SK-N-MC (cell line): ENCODE data around the gene WDFY4.

Experiments used
- DNase-seq: peaks from one replicate; pipeline ENCODE4 v3.0.0-alpha.2; 2011; ENCODE audit warnings: low read depth, low spot score
- H3K27ac ChIP-seq: fragments of 200-600 bp; sonication (generic); 2 replicates; pipeline ENCODE4 v1.5.1; 2016; ENCODE audit warnings: mixed run types
- H3K36me3 ChIP-seq: fragments of 200-600 bp; sonication (generic); 2 replicates; pipeline ENCODE4 v1.6.1; 2017; ENCODE audit warnings: antibody characterized with exemption, low read length, mixed read lengths; ENCODE audit not compliant: insufficient read depth
- H3K4me3 ChIP-seq: fragments of 200-600 bp; sonication (generic); 2 replicates; pipeline ENCODE4 v1.5.1; 2016
- H3K9ac ChIP-seq: fragments of 200-600 bp; sonication (generic); 2 replicates; pipeline ENCODE4 v1.8.0; 2017; ENCODE audit warnings: mixed run types, mixed read lengths; ENCODE audit not compliant: insufficient read length
- H3K9me3 ChIP-seq: fragments of 200-600 bp; sonication (generic); 2 replicates; pipeline ENCODE4 v1.6.1; 2017; ENCODE audit warnings: low read depth, mild to moderate bottlenecking, antibody characterized with exemption, low read length, moderate library complexity, mixed read lengths
- EZH2 ChIP-seq: fragments of 200-600 bp; sonication (generic); IDR thresholded peaks from one replicate; pipeline ENCODE4 v1.6.1; 2017; ENCODE audit warnings: antibody characterized with exemption
- FOXP2 ChIP-seq: optimal IDR thresholded peaks from 2 replicates; pipeline ENCODE3; 2011; ENCODE audit warnings: mild to moderate bottlenecking, moderate library complexity; ENCODE audit not compliant: insufficient read depth; ENCODE audit errors: extremely low read length, control extremely low read depth
- POLR2AphosphoS5 ChIP-seq: IDR thresholded peaks from 2 replicates; pipeline ENCODE4 v1.6.1; 2012; ENCODE audit warnings: mild to moderate bottlenecking, low read depth, low read length, borderline replicate concordance

The WDFY4 gene

GRCh38 chr10:48700493-48700892, 15.8 kb downstream of the WDFY4 start:
- Histone ChIP-seq H3K27ac (no peak overlapping the region), H3K4me3 (no peak overlapping the region), H3K9ac (no peak overlapping the region), H3K36me3 (no peaks in the 10 kb centered on the region), H3K9me3 (no peaks in the 10 kb centered on the region)
- DNase-seq: no peak
- TF ChIP-seq POLR2AphosphoS5: no peak
- no peak for TF ChIP-seq EZH2
- no peak for TF ChIP-seq FOXP2

- no peak for TF ChIP-seq FOXP2
- no peak for TF ChIP-seq EZH2
- no peak for TF ChIP-seq POLR2AphosphoS5
- Histone ChIP-seq H3K36me3 (no peaks in the 10 kb centered on the region), H3K27ac (no peak overlapping the region), H3K9me3 (no peaks in the 10 kb centered on the region), H3K4me3 (no peak overlapping the region), H3K9ac (no peak overlapping the region)
- DNase-seq: no peak
Measured at GRCh38 chr10:48701139-48701901, 16.6 kb downstream of the WDFY4 start.

GRCh38 chr10:48701941-48702340, 17.3 kb downstream of the WDFY4 start:
- no peak overlapping the region for H3K4me3 ChIP-seq
- no peak overlapping the region for H3K9ac ChIP-seq
- no peaks in the 10 kb centered on the region for H3K9me3 ChIP-seq
- TF ChIP-seq EZH2 (no peak), POLR2AphosphoS5 (no peak), FOXP2 (no peak)
- no peak overlapping the region for H3K27ac ChIP-seq
- no peaks in the 10 kb centered on the region for H3K36me3 ChIP-seq
- no peak for DNase-seq

- Histone ChIP-seq H3K4me3 (no peak overlapping the region), H3K36me3 (no peaks in the 10 kb centered on the region), H3K27ac (no peak overlapping the region), H3K9ac (no peak overlapping the region), H3K9me3 (no peaks in the 10 kb centered on the region)
- DNase-seq: no peak
- TF ChIP-seq POLR2AphosphoS5: no peak
- TF ChIP-seq FOXP2: no peak
- no peak for TF ChIP-seq EZH2
Measured at GRCh38 chr10:48703531-48704122, 19.0 kb downstream of the WDFY4 start.

GRCh38 chr10:48704156-48704555, 19.5 kb downstream of the WDFY4 start:
- Histone ChIP-seq H3K27ac (no peak overlapping the region), H3K36me3 (no peaks in the 10 kb centered on the region), H3K4me3 (no peak overlapping the region), H3K9ac (no peak overlapping the region), H3K9me3 (no peaks in the 10 kb centered on the region)
- no peak for DNase-seq
- TF ChIP-seq EZH2 (no peak), POLR2AphosphoS5 (no peak), FOXP2 (no peak)

GRCh38 chr10:48705401-48705938, 20.8 kb downstream of the WDFY4 start:
- H3K36me3 ChIP-seq: no peaks in the 10 kb centered on the region

GRCh38 chr10:48707472-48707871, 22.8 kb downstream of the WDFY4 start:
- Histone ChIP-seq H3K27ac (no peak overlapping the region), H3K9ac (no peak overlapping the region), H3K36me3 (no peaks in the 10 kb centered on the region), H3K4me3 (no peak overlapping the region), H3K9me3 (no peaks in the 10 kb centered on the region)
- DNase-seq: no peak
- no peak for TF ChIP-seq POLR2AphosphoS5
- TF ChIP-seq EZH2: no peak
- TF ChIP-seq FOXP2: no peak

More at GRCh38 chr10:48705401-48705938, 20.8 kb downstream of the WDFY4 start:
- H3K27ac ChIP-seq: no peak overlapping the region
- no peaks in the 10 kb centered on the region for H3K9me3 ChIP-seq
- TF ChIP-seq FOXP2 (no peak), POLR2AphosphoS5 (no peak), EZH2 (no peak)
- no peak for DNase-seq
- no peak overlapping the region for H3K4me3 ChIP-seq
- H3K9ac ChIP-seq: no peak overlapping the region

- no peak for DNase-seq
- Histone ChIP-seq H3K27ac (no peak overlapping the region), H3K4me3 (no peak overlapping the region), H3K36me3 (no peaks in the 10 kb centered on the region), H3K9me3 (no peaks in the 10 kb centered on the region), H3K9ac (no peak overlapping the region)
- TF ChIP-seq FOXP2: no peak
- TF ChIP-seq EZH2: no peak
- TF ChIP-seq POLR2AphosphoS5: no peak
Measured at GRCh38 chr10:48708144-48708543, 23.5 kb downstream of the WDFY4 start.
